ENCODE results near the gene NIPAL3. TPM values are rescaled to one million over a fixed set of nuclear protein-coding genes. Genes with fewer than 3 reads are reported as not detected.

Gene NIPAL3
- total RNA-seq, 1 experiment from 2014 or later, result 7.7 TPM

GRCh38 chr1:24474193-24474592 is 58.6 kb downstream of the NIPAL3 start:
- no peak overlapping the region for H3K4ac ChIP-seq (ENCODE audit: low read depth, low read length)
- Mint-ChIP-seq H3K27ac (no peak overlapping the region), H3K9me3 (no peaks in the 10 kb centered on the region), H3K4me1 (peaks cover 11 to 25% of the 10 kb centered on the region in 2 experiments), H3K36me3 (ENCODE audit: insufficient read depth in 1 of 3, low read depth in 3 of 3) (peaks cover 0 to 1% (median 0%) of the 10 kb centered on the region in 3 experiments; a peak in 2 of 7 replicates), H3K27me3 (ENCODE audit: low read depth) (no peaks in the 10 kb centered on the region; the same call in 1 of the 2 replicates), H3K4me3 (no peak overlapping the region)
- no peak overlapping the region for H3T11ph ChIP-seq (ENCODE audit: low read length)
- no peak overlapping the region for H2BK20ac ChIP-seq (ENCODE audit: low read depth, low read length, poor library complexity, severe bottlenecking)
- no peak overlapping the region for H2BK12ac ChIP-seq (ENCODE audit: insufficient read length, low read depth, low read length)
- no peak overlapping the region for H2BK120ac ChIP-seq (ENCODE audit: low read depth, low read length, poor library complexity, severe bottlenecking)
- H4K20me1 ChIP-seq (ENCODE audit: control insufficient read depth, insufficient read depth, insufficient read length), result no peaks in the 10 kb centered on the region
- no peak overlapping the region for H3K56ac ChIP-seq (ENCODE audit: insufficient read length, low read depth, low read length)
- H2AFZ ChIP-seq (ENCODE audit: low read length), result no peak overlapping the region
- H3K14ac ChIP-seq (ENCODE audit: insufficient read depth, low read length), result no peak overlapping the region
- H4K91ac ChIP-seq (ENCODE audit: insufficient read length, low read depth, low read length), result no peak overlapping the region
- H3K4me2 ChIP-seq (ENCODE audit: insufficient read depth, insufficient read length, low read length), result no peak overlapping the region
- DNase-seq, result no peak
- no peak for TF ChIP-seq CTCF (conservative IDR thresholded peaks at IDR 0.05)
- no peaks in the 10 kb centered on the region for H3K79me1 ChIP-seq (ENCODE audit: insufficient read depth, low read depth, low read length, poor library complexity, severe bottlenecking)
- no peak overlapping the region for H2BK15ac ChIP-seq (ENCODE audit: low read depth, low read length)
- H3K27ac ChIP-seq (ENCODE audit: insufficient read length, low read depth, low read length), result no peak overlapping the region
- no peak overlapping the region for H2AK5ac ChIP-seq (ENCODE audit: insufficient read length, low read length)
- no peak overlapping the region for H3K9ac ChIP-seq (ENCODE audit: extremely low read depth, insufficient read length, low read length)
- H3K23me2 ChIP-seq (ENCODE audit: insufficient read length, low read depth, low read length, poor library complexity, severe bottlenecking), result no peaks in the 10 kb centered on the region
- H3K18ac ChIP-seq (ENCODE audit: insufficient read length, low read depth, low read length), result no peak overlapping the region
- H4K8ac ChIP-seq (replicated peaks; ENCODE audit: insufficient read length, low read depth, low read length), result no peak overlapping the region
- no peak overlapping the region for H2BK5ac ChIP-seq (ENCODE audit: insufficient read length, low read length)
- H3K4me1 ChIP-seq (ENCODE audit: insufficient read depth, low read length), result no peaks in the 10 kb centered on the region
- no peaks in the 10 kb centered on the region for H3K79me2 ChIP-seq (ENCODE audit: insufficient read depth, low read length)
- no peak overlapping the region for H3K23ac ChIP-seq (ENCODE audit: insufficient read length, low read depth, low read length)
- H3K9me3 ChIP-seq (ENCODE audit: control insufficient read depth, low read depth, low read length), result no peaks in the 10 kb centered on the region
- H4K5ac ChIP-seq (ENCODE audit: insufficient read length, low read depth, low read length), result no peak overlapping the region
- H3K27me3 ChIP-seq (ENCODE audit: insufficient read depth, low read length), result no peaks in the 10 kb centered on the region

Measured in H9 (cell line).